HUES48 (cell line): ENCODE data around the gene SRC.

Experiments
- H3K27ac ChIP-seq: one replicate; pipeline ENCODE4 v1.7.0; 2013; ENCODE audit warnings: low read depth, low read length, inconsistent platforms
- H3K27me3 ChIP-seq: 2 replicates; pipeline ENCODE4 v1.6.1; 2013; ENCODE audit warnings: mild to moderate bottlenecking, low read length; ENCODE audit not compliant: control insufficient read depth, insufficient read depth
- H3K36me3 ChIP-seq: 2 replicates; pipeline ENCODE4 v1.6.1; 2013; ENCODE audit warnings: low read length; ENCODE audit not compliant: control insufficient read depth, insufficient read depth
- H3K4me1 ChIP-seq: 2 replicates; pipeline ENCODE4 v1.6.1; 2013; ENCODE audit warnings: mild to moderate bottlenecking, low read length; ENCODE audit not compliant: control insufficient read depth, insufficient read depth
- H3K4me3 ChIP-seq: 2 replicates; pipeline ENCODE4 v1.5.1; 2013; ENCODE audit warnings: mild to moderate bottlenecking, low read depth, low read length
- H3K9ac ChIP-seq: 2 replicates; pipeline ENCODE4 v1.6.1; 2013; ENCODE audit warnings: mild to moderate bottlenecking, low read depth, low read length, moderate library complexity
- H3K9me3 ChIP-seq: 2 replicates; pipeline ENCODE4 v1.6.1; 2013; ENCODE audit warnings: low read length; ENCODE audit not compliant: control insufficient read depth, insufficient read depth

SRC gene

DNA sequence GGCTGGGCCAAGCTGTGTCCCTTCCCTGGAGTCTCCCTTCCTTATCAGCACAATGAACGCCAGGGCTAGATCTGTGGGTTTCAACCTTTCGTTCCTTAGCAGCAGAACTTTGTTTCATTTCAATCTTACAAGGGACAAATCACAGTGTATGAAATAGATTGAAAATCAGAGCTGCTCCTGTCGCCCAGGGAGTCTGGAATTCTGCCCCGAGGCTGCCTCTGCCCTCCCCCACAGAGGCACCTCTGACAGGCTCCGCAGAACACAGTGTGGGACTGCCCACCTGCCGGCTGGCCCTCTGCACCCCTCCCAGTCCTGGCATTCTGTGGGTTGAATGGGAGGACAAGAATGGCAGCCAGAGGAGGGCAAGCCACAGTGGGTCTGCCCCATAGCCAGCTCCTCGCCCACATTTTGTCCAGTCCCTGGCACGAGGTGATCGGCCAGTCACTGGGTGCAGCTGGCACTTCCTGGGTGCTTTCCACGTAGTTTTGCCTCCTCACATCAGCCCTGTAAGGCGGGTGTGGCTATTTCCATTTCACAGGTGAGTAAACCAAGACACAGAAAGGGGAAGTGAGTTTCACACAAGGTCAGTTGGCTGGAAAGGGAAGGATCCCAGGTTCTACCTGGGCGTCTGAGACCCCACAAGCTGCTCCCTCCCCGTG, 30.4 kb upstream of the SRC start:
- Histone ChIP-seq H3K36me3 (peaks cover 28% of the 10 kb centered on the region), H3K4me1 (peaks cover 22% of the 10 kb centered on the region), H3K9ac (no peak overlapping the region), H3K27me3 (no peaks in the 10 kb centered on the region), H3K27ac (peak overlapping the region; percentile 31), H3K9me3 (no peaks in the 10 kb centered on the region), H3K4me3 (no peak overlapping the region)

DNA sequence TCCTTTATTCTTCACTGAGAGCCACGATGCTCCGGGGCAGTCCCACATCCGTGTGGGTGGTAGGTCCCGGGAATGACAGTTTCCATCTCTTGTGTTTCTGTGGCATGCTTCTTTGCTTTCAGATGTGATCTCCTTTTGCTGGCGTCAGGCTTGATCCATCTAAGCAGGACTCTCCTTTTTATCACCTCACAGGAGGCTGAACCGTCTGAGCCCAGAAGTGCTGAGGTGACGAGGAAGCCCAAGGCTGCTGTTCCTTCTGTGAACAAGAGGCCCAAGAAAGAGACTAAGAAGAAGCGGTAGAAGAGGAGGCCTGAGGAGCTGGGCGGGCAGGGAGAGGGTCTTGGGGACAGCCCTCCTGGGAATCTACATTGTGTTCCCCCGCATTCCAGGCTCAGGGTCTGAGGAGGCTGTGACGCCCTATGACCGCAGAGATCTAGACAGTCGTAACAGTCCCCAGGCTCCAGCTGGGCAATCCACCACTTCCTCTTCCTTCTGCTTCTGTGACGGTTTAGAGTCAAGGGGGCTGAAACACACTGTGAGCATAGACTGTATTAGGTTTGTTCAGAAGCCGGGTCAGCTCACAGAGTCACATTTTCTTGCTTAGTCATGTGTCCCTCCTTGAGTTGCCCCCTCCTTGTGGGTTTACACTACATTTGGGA, 29.7 kb upstream of the SRC start:
- Histone ChIP-seq H3K4me1 (peaks cover 22% of the 10 kb centered on the region), H3K4me3 (no peak overlapping the region), H3K9ac (no peak overlapping the region), H3K36me3 (peaks cover 28% of the 10 kb centered on the region), H3K27me3 (no peaks in the 10 kb centered on the region), H3K27ac (peak overlapping the region; percentile 31), H3K9me3 (no peaks in the 10 kb centered on the region)

DNA sequence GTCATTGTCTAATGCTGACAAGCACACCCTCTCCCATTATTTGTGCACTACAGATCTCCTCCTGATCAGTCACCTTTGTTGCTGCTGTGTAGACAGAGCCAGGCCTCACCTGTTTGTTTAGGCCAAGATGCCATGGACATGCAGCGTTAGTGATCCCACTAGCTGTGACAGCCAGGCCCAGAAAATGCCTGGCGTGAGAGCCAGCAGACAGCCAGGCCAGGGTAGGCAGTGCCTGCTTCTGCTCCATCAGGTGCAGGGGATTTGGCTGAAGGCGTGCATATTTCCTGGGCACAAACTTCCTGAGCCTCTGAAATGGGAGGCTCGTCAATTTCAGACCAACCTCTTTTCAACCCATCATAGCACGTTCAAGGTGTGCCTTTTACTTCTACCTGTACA, 29.2 kb upstream of the SRC start:
- Histone ChIP-seq H3K27ac (no peak overlapping the region), H3K9ac (no peak overlapping the region), H3K9me3 (no peaks in the 10 kb centered on the region), H3K4me3 (no peak overlapping the region), H3K36me3 (peaks cover 28% of the 10 kb centered on the region), H3K4me1 (peaks cover 22% of the 10 kb centered on the region), H3K27me3 (no peaks in the 10 kb centered on the region)

DNA sequence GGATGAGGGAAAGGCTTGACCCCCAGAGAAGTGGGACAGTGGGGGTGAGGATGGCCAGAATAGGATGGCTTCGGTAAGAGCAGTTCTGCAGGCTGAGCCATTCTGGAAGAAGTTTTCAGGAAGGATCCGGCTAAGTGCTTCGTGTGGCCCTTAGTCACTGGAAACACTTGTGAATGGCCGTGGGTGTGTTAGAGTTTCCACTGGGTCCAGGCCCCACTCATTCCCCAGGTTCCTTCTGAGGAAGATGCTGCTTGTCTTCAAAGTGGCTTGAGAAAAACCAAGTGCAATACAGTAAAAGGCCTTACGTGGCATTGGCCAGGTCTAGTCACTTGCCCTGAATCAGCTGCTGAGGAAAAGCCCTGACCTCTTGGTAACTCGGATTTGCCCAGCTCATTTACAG, 28.6 kb upstream of the SRC start:
- Histone ChIP-seq H3K27me3 (no peaks in the 10 kb centered on the region), H3K36me3 (peaks cover 25% of the 10 kb centered on the region), H3K9me3 (no peaks in the 10 kb centered on the region), H3K4me1 (peaks cover 22% of the 10 kb centered on the region), H3K4me3 (no peak overlapping the region), H3K9ac (no peak overlapping the region), H3K27ac (peak overlapping the region; percentile 35)

DNA sequence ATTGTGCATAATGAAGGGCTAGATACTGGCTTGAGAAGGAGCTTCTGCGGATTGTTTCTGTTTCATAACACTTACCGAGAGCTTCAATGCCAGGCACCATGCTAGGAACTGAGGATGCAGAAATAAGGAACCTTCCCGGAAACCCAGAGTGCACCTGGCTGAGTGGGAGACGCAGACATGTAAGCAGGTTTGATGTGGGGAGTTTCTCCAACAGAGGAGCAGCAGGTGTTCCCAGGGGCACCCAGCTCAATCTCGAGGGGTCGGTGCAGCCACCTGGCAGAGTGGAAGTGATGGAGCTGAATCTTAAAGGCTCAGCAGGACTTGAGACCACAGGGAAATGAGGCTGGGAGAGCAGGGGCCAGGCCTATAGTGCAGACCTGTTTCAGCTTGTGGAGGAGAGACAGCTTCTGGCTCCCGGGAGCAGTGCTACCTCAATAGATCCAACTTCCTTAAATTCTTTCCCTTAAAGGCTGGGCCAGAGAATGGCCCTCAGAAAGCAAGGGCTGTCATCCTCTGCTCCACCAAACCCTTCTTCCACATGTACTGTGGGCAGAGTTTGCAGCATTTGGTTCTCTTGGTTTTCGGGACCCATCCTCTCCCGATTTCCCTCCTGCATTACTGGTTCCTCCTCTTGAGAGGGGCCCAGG, 27.8 kb upstream of the SRC start:
- H3K4me1 ChIP-seq: peaks cover 22% of the 10 kb centered on the region
- H3K9ac ChIP-seq: no peak overlapping the region
- peak overlapping the region; percentile 85 for H3K27ac ChIP-seq
- peaks cover 25% of the 10 kb centered on the region for H3K36me3 ChIP-seq
- no peak overlapping the region for H3K4me3 ChIP-seq
- no peaks in the 10 kb centered on the region for H3K9me3 ChIP-seq
- no peaks in the 10 kb centered on the region for H3K27me3 ChIP-seq

DNA sequence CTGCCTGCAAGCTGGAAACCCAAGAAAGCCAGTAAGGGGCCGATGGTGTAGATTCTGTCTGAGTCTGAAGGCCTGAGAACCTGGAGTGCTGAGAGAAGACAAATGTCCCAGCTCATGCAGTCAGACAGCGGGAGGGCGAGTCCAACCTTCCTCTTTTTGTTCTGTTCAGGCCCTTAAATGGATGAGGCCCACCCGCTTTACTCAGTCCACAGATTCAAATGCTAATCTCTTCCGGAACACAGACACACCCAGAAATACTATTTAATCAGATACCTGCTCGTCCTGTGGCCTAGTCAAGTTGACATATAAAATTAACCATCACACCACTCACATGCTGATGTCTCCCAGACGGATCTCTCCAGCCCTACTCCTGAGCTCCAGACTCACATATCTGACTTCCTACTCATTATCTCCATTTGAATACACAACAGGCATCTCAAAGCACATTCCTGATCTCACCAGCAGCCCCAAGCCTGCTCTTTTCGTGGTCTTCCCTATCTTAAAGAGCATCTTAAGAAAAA, 26.7 kb upstream of the SRC start:
- Histone ChIP-seq H3K27me3 (no peaks in the 10 kb centered on the region), H3K27ac (peak overlapping the region; percentile 85), H3K4me3 (no peak overlapping the region), H3K4me1 (peaks cover 22% of the 10 kb centered on the region), H3K36me3 (peaks cover 25% of the 10 kb centered on the region), H3K9ac (peak overlapping the region; percentile 21; the same call in 1 of the 2 replicates), H3K9me3 (no peaks in the 10 kb centered on the region)

DNA sequence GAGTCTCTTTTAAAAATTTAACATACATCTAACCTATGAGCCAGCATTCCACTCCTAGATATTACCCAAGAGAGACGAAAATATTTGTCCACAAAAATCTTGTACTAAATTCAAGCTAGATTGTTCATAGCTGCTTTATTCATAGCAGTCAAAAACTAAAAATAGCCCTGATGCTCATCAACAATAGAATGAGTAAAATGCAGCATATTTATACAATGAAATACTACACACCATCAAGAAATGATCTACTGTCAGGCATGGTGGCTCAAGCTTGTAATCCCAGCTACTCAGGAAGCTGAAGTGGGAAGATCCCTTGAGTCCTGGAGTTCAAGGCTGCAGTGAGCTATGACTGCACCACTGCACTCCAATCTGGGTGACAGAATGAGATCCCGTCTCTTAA, 22.0 kb upstream of the SRC start:
- no peak overlapping the region for H3K4me3 ChIP-seq
- no peaks in the 10 kb centered on the region for H3K9me3 ChIP-seq
- H3K36me3 ChIP-seq: no peaks in the 10 kb centered on the region
- no peak overlapping the region for H3K9ac ChIP-seq
- no peaks in the 10 kb centered on the region for H3K27me3 ChIP-seq
- peaks cover 8% of the 10 kb centered on the region for H3K4me1 ChIP-seq
- no peak overlapping the region for H3K27ac ChIP-seq

DNA sequence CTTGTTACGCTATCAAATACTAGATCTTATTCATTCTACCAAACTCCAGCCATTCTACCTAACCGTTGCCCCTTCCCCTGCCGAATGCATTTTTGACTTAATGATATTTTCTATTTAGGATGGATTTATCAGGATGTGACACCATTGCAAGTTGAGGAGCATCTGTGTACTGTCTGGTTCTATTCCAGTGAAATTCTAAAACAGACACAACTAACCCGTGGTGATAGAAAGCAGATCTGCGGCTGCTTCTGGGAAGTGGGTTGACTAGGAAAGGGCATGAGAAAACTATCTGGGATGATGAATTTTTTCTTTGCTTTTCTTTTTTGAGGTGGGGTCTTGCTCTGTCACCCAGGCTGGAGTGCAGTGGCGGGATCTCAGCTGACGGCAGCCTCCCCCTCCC, 20.7 kb upstream of the SRC start:
- Histone ChIP-seq H3K27ac (no peak overlapping the region), H3K9me3 (no peaks in the 10 kb centered on the region), H3K4me3 (no peak overlapping the region), H3K9ac (no peak overlapping the region), H3K36me3 (no peaks in the 10 kb centered on the region), H3K4me1 (no peaks in the 10 kb centered on the region), H3K27me3 (no peaks in the 10 kb centered on the region)

DNA sequence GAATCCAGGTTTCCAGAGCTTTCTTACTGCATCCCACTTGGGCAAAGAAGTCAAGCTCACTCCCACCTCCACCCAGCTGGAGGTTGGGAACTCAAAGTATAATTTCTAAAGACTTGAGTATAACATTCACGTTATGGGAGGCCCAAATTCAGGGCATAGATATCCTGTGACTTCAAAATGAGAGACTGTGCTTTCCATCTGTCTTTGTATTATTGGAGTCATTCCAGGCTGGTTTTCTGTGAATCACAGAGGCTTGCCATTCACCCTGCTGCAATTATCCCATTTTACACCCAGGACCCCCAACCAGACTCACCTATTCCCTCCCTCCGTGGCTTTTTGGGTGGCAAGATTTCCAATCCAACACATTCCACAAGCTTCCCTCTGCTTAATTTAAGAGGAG, 19.3 kb upstream of the SRC start:
- H3K27me3 ChIP-seq: no peaks in the 10 kb centered on the region
- H3K27ac ChIP-seq: no peak overlapping the region
- H3K4me1 ChIP-seq: no peaks in the 10 kb centered on the region

DNA sequence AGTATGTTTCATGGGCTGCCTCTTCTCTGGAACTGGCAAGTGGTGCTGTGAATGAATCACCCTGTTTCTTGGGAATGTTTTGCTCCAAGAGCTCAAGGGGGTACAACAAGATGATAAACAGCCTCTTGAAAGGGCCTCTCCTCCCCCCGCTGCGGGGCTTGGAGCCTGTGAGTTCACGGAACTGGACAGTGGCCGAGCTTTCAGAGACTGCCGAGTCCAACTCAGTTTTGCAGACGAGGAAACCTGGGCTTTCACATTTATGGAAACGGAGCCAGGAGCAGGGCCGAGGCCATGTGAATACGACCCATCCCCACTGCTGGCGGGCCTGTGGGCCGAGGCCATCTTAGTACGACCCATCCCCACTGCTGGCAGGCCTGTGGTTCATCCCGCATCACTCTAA, 18.2 kb upstream of the SRC start:
- Histone ChIP-seq H3K9ac (no peak overlapping the region), H3K9me3 (no peaks in the 10 kb centered on the region), H3K4me1 (no peaks in the 10 kb centered on the region), H3K27ac (no peak overlapping the region), H3K4me3 (no peak overlapping the region), H3K36me3 (no peaks in the 10 kb centered on the region), H3K27me3 (no peaks in the 10 kb centered on the region)

More for the DNA sequence above, 19.3 kb upstream of the SRC start:
- no peak overlapping the region for H3K4me3 ChIP-seq
- H3K9me3 ChIP-seq: no peaks in the 10 kb centered on the region
- H3K36me3 ChIP-seq: no peaks in the 10 kb centered on the region
- no peak overlapping the region for H3K9ac ChIP-seq
